IPS DF 19.7 (cell line): ENCODE results near the gene SPPL3.
"Not testable (repeated sequence)": the region's sequence is repeated elsewhere in the genome, so short reads cannot be mapped to it uniquely, and the experiment has no call there.

Experiments
- DNase-seq: peaks from one replicate; pipeline ENCODE4 v3.0.0-alpha.2; 2013; ENCODE audit warnings: low read depth, low spot score

SPPL3 gene

GRCh38 chr12:120818416-120818815, 85.7 kb downstream of the SPPL3 start:
- no peak for DNase-seq

- no peak for DNase-seq
Measured at GRCh38 chr12:120817559-120818330, 86.4 kb downstream of the SPPL3 start.

- no peak for DNase-seq
Measured at GRCh38 chr12:120816363-120816762, 87.8 kb downstream of the SPPL3 start.

GRCh38 chr12:120814903-120815429, 89.2 kb downstream of the SPPL3 start:
- DNase-seq: no peak

- no peak for DNase-seq
Measured at GRCh38 chr12:120814203-120814902, 89.8 kb downstream of the SPPL3 start.

GRCh38 chr12:120813588-120814153, 90.5 kb downstream of the SPPL3 start:
- no peak for DNase-seq

GRCh38 chr12:120810021-120810420, 94.1 kb downstream of the SPPL3 start:
- no peak for DNase-seq

- DNase-seq: no peak
Measured at GRCh38 chr12:120804428-120804827, 99.7 kb downstream of the SPPL3 start.

GRCh38 chr12:120801146-120801545, 103.0 kb downstream of the SPPL3 start:
- DNase-seq: no peak

GRCh38 chr12:120800665-120801064, 103.5 kb downstream of the SPPL3 start:
- DNase-seq: no peak

- peak; percentile 7 for DNase-seq
Measured at GRCh38 chr12:120799243-120800045, 104.7 kb downstream of the SPPL3 start.

- no peak for DNase-seq
Measured at GRCh38 chr12:120798696-120799095, 105.5 kb downstream of the SPPL3 start.

GRCh38 chr12:120797677-120798642, 106.2 kb downstream of the SPPL3 start:
- DNase-seq: no peak

GRCh38 chr12:120795441-120796178, 108.5 kb downstream of the SPPL3 start:
- no peak for DNase-seq

- no peak for DNase-seq
Measured at GRCh38 chr12:120793357-120793756, 110.8 kb downstream of the SPPL3 start.

- not testable (repeated sequence) for DNase-seq
Measured at GRCh38 chr12:120792456-120792855, 111.7 kb downstream of the SPPL3 start.

- no peak for DNase-seq
Measured at GRCh38 chr12:120791669-120792176, 112.4 kb downstream of the SPPL3 start.

GRCh38 chr12:120790114-120790513, 114.0 kb downstream of the SPPL3 start:
- no peak for DNase-seq

GRCh38 chr12:120787889-120788288, 116.3 kb downstream of the SPPL3 start:
- no peak for DNase-seq

GRCh38 chr12:120784804-120785203, 119.4 kb downstream of the SPPL3 start:
- DNase-seq: no peak
